ENCODE data around the gene CCDC142.
"Not testable (repeated sequence)": the region's sequence is repeated elsewhere in the genome, so short reads cannot be mapped to it uniquely, and the experiment has no call there.

The CCDC142 gene

DNA sequence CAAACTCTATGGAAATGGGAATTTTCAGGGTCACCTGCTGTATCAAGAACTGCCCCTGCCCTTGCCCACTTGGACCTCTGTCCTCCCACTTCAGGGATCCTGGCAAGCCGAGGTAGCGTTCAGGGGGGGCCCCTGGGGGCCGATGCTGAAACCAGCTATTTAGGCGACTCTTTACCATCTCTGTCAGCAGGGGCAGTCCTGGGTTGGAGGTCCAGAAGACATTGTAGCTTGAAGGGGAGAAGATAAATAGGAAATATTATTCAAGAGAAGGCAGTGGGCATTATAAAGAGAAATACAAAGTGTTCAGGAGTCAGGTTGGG, 20.1 kb downstream of the CCDC142 start:
- Mint-ChIP-seq H3K36me3 (peaks cover 4% of the 10 kb centered on the region), H3K4me3 (no peak overlapping the region), H3K27me3 (no peaks in the 10 kb centered on the region), H3K27ac (no peak overlapping the region), H3K9me3 (no peaks in the 10 kb centered on the region), H3K4me1 (peaks cover 48% of the 10 kb centered on the region)

GRCh38 chr2:74462054-74462785, 20.6 kb downstream of the CCDC142 start:
- no peak overlapping the region for H3K4me3 Mint-ChIP-seq
- peaks cover 5% of the 10 kb centered on the region for H3K36me3 Mint-ChIP-seq
- H3K27me3 Mint-ChIP-seq, result no peaks in the 10 kb centered on the region

GRCh38 chr2:74461187-74462053, 21.4 kb downstream of the CCDC142 start:
- no peaks in the 10 kb centered on the region for H3K9me3 Mint-ChIP-seq
- peaks cover 7% of the 10 kb centered on the region for H3K36me3 Mint-ChIP-seq
- H3K27ac Mint-ChIP-seq, result no peak overlapping the region
- H3K4me1 Mint-ChIP-seq, result peaks cover 58% of the 10 kb centered on the region
- H3K4me3 Mint-ChIP-seq, result no peak overlapping the region
- H3K27me3 Mint-ChIP-seq, result no peaks in the 10 kb centered on the region

More at GRCh38 chr2:74462054-74462785, 20.6 kb downstream of the CCDC142 start:
- Mint-ChIP-seq H3K4me1 (peaks cover 50% of the 10 kb centered on the region), H3K27ac (no peak overlapping the region), H3K9me3 (no peaks in the 10 kb centered on the region)

- not testable (repeated sequence) for H3K9me3 Mint-ChIP-seq, H3K27ac Mint-ChIP-seq, H3K27me3 Mint-ChIP-seq
- peaks cover 60% of the 10 kb centered on the region for H3K4me1 Mint-ChIP-seq
- peaks cover 14% of the 10 kb centered on the region for H3K36me3 Mint-ChIP-seq
- peak overlapping the region; percentile 99 for H3K4me3 Mint-ChIP-seq
Observed at GRCh38 chr2:74460187-74460586, 22.6 kb downstream of the CCDC142 start.

DNA sequence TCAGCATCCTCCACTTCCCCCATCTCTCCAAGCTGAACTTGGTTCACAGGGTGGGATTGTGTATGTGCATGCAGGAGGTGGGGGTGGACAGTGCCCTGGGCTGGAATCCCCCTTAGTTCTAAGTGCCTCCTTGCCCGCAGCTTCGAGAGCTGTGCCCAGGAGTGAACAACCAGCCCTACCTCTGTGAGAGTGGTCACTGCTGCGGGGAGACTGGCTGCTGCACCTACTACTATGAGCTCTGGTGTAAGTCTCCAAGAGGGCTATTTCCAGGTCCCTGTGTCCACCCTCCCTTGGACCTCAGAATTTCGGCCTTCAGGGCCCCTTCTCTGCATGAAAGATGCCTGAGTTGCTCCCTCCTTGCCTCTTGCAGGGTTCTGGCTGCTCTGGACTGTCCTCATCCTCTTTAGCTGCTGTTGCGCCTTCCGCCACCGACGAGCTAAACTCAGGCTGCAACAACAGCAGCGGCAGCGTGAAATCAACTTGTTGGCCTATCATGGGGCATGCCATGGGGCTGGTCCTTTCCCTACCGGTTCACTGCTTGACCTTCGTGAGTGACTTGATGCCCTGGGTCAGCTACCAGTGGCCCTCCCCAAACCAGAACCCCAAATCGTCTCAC, 23.2 kb downstream of the CCDC142 start:
- H3K27me3 Mint-ChIP-seq, H3K9me3 Mint-ChIP-seq: not testable (repeated sequence)
- H3K4me1 Mint-ChIP-seq, result peaks cover 65% of the 10 kb centered on the region
- H3K4me3 Mint-ChIP-seq, result peak overlapping the region; percentile 99
- peaks cover 17% of the 10 kb centered on the region for H3K36me3 Mint-ChIP-seq
- H3K27ac Mint-ChIP-seq, result peak overlapping the region; percentile 89

GRCh38 chr2:74458938-74459363, 23.8 kb downstream of the CCDC142 start:
- Mint-ChIP-seq H3K27ac (peak overlapping the region; percentile 52), H3K36me3 (peaks cover 17% of the 10 kb centered on the region), H3K9me3 (no peaks in the 10 kb centered on the region), H3K4me1 (peaks cover 65% of the 10 kb centered on the region), H3K27me3 (no peaks in the 10 kb centered on the region), H3K4me3 (peak overlapping the region; percentile 99)

GRCh38 chr2:74458132-74458937, 24.5 kb downstream of the CCDC142 start, which contains the start of gene WBP1:
Gene WBP1, plus strand, starts transcription at chr2:74458438. Its CDS starts 165 bp downstream, at chr2:74458603.
- Mint-ChIP-seq H3K36me3 (peaks cover 17% of the 10 kb centered on the region), H3K4me3 (peak within 1 kb of the TSS; percentile 99), H3K9me3 (no peaks in the 10 kb centered on the region), H3K4me1 (peaks cover 64% of the 10 kb centered on the region), H3K27me3 (no peaks in the 10 kb centered on the region), H3K27ac (peak within 1 kb of the TSS; percentile 99)

- Mint-ChIP-seq H3K36me3 (peaks cover 15% of the 10 kb centered on the region), H3K4me3 (peak overlapping the region; percentile 99)
Observed at GRCh38 chr2:74457549-74458131, 25.2 kb downstream of the CCDC142 start.

DNA sequence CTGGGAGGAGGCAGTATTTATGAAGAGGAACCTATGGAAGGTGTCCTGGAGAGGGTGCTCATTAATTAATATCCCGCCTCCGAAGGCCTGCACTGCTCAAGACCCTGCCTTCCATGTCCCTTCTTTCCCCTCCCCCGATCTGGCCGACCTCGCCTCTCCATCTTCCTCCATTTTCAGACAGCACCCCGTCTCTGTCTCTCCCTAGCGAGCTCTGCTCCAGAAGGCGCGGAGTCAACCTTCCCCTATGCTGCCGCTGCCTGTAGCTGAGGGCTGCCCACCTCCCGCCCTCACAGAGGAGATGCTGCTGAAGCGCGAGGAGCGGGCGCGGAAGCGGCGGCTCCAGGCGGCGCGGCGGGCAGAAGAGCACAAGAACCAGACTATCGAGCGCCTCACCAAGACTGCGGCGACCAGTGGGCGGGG, 25.7 kb downstream of the CCDC142 start:
- H3K36me3 Mint-ChIP-seq, result peaks cover 15% of the 10 kb centered on the region

More at GRCh38 chr2:74457549-74458131, 25.2 kb downstream of the CCDC142 start:
- Mint-ChIP-seq H3K9me3 (no peaks in the 10 kb centered on the region), H3K4me1 (peaks cover 64% of the 10 kb centered on the region), H3K27me3 (no peaks in the 10 kb centered on the region), H3K27ac (peak overlapping the region; percentile 92)

DNA sequence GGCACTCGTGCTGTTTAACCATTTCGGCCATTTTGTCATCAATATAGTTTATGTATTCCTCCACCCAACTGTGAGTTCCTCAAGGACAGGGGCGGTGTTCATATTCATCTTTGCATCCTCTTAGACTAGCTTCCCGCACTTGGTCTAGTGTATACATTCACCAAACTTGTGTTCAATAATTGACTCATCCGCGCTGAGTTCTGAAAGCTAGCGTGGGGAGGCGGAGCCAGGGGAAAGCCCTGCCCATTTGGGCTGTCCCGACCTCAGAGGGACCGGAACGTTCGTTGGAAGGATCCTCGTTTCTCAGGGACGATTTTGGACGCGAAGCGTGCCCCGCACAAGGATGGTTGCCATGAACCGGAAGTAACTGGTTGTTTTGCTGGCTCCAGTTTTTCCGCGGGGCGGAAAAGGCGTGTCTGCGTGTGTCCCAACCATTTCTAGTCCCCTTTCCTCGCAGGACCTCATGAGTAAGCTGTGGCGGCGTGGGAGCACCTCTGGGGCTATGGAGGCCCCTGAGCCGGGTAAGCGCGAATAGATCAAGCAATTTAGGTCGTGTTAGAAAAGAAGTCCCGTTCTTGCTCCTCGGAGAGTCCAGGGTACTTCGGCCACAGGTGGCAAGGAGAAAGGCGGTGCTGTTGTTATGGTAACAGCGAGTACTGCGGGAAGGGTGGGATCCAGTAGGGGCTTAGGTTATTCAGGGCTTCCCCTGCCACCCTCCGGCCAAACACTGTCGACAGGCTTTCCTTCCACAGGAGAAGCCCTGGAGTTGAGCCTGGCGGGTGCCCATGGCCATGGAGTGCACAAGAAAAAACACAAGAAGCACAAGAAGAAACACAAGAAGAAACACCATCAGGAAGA, 27.9 kb downstream of the CCDC142 start, which contains the start of gene INO80B:
Gene INO80B (plus strand): TSS at position 434 of the 858 bp plus-strand sequence. CDS start 30 bp downstream, at position 464.
- peaks cover 13% of the 10 kb centered on the region for H3K36me3 Mint-ChIP-seq
- peaks cover 61% of the 10 kb centered on the region for H3K4me1 Mint-ChIP-seq

More for the DNA sequence above, 25.7 kb downstream of the CCDC142 start:
- peak overlapping the region; percentile 99 for H3K27ac Mint-ChIP-seq
- H3K9me3 Mint-ChIP-seq, result no peaks in the 10 kb centered on the region
- peak overlapping the region; percentile 99 for H3K4me3 Mint-ChIP-seq
- H3K27me3 Mint-ChIP-seq, result no peaks in the 10 kb centered on the region
- peaks cover 69% of the 10 kb centered on the region for H3K4me1 Mint-ChIP-seq

GRCh38 chr2:74450570-74451190, 32.1 kb downstream of the CCDC142 start:
- Mint-ChIP-seq H3K27me3 (no peaks in the 10 kb centered on the region), H3K36me3 (peaks cover 6% of the 10 kb centered on the region), H3K4me3 (no peak overlapping the region), H3K4me1 (peaks cover 27% of the 10 kb centered on the region), H3K27ac (no peak overlapping the region), H3K9me3 (no peaks in the 10 kb centered on the region)

More for the DNA sequence above, 27.9 kb downstream of the CCDC142 start, which contains the start of gene INO80B:
- Mint-ChIP-seq H3K9me3 (no peaks in the 10 kb centered on the region), H3K4me3 (peak within 1 kb of the TSS; percentile 99), H3K27ac (peak within 1 kb of the TSS; percentile 99), H3K27me3 (no peaks in the 10 kb centered on the region)

- no peaks in the 10 kb centered on the region for H3K9me3 Mint-ChIP-seq
- peaks cover 6% of the 10 kb centered on the region for H3K27me3 Mint-ChIP-seq
- no peak overlapping the region for H3K4me3 Mint-ChIP-seq
- no peaks in the 10 kb centered on the region for H3K36me3 Mint-ChIP-seq
- H3K27ac Mint-ChIP-seq, result no peak overlapping the region
- H3K4me1 Mint-ChIP-seq, result peaks cover 13% of the 10 kb centered on the region
Observed at GRCh38 chr2:74448771-74449170, 34.0 kb downstream of the CCDC142 start.

DNA sequence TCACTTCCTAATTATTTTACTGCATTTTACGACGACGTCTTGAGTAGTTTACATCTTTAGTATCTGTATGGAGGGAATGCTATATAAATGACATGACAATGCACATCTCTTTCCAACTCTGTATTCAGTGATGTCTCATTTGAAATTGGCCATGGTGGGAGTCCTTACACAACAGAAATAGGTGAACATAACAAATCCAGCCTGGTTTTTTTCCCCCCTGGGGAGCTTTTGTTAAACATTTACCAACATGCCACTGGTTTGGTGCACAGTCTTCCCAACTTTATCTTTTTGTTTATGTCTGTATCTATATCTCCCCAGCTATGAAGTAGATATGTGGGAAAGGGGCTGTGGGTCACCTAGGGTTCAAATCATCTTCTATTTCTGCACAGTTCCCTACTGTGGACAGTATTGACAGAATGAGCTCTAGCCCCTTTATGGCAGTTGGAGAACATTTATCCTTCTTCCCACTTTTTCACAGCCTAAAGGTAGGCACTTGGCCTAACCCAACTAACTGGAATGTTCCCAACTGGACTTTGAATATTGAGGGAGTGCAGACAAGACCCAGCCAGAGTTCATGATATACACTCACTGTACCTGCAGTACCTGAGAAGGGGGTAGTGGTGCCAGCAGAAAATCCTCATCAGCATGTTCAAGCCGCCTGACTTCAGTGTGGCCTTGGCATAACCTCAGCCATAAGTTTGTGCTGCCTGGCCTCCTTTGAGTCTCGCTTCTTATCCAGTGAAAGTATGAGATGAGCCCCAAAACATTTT, 35.4 kb downstream of the CCDC142 start:
- no peak overlapping the region for H3K4me3 Mint-ChIP-seq
- H3K36me3 Mint-ChIP-seq, result no peaks in the 10 kb centered on the region
- peaks cover 3% of the 10 kb centered on the region for H3K4me1 Mint-ChIP-seq
- no peaks in the 10 kb centered on the region for H3K9me3 Mint-ChIP-seq
- no peak overlapping the region for H3K27ac Mint-ChIP-seq
- peaks cover 7% of the 10 kb centered on the region for H3K27me3 Mint-ChIP-seq

Measured in activated naive CD4-positive, alpha-beta T cell treated with anti-CD3 and anti-CD28 coated beads, Interleukin-2, amount 50 U/mL, for 24 hours (primary cell).